ENCODE data around the gene BLOC1S5.

Gene BLOC1S5

GRCh38 chr6:8080362-8081151 lies 16.4 kb upstream of the BLOC1S5 start:
- no peak overlapping the region for H2AFZ ChIP-seq (ENCODE audit: low read length)
- H3K4me3 ChIP-seq (ENCODE audit: low read length) = no peak overlapping the region
- no peaks in the 10 kb centered on the region for H3K9me2 ChIP-seq (replicated peaks; ENCODE audit: insufficient read depth, low read length)
- DNase-seq = no peak
- H3F3A ChIP-seq (ENCODE audit: insufficient read depth, low read length) = no peaks in the 10 kb centered on the region
- H3K36me3 ChIP-seq (replicated peaks; ENCODE audit: insufficient read depth, low read length) = peaks cover 4% of the 10 kb centered on the region; the same call in 1 of the 2 replicates
- no peaks in the 10 kb centered on the region for H3K4me1 ChIP-seq (ENCODE audit: low read length)
- H3K9me3 ChIP-seq (replicated peaks; ENCODE audit: insufficient read depth, low read length) = no peaks in the 10 kb centered on the region
- H3K27ac ChIP-seq (ENCODE audit: low read length) = no peak overlapping the region
- no peaks in the 10 kb centered on the region for H4K20me1 ChIP-seq (ENCODE audit: insufficient read depth, low read length)
- H3K4me2 ChIP-seq (ENCODE audit: low read depth, low read length) = no peak overlapping the region
- TF ChIP-seq EZH2 (optimal IDR thresholded peaks at IDR 0.05; ENCODE audit: low read depth, low read length) = no peak
- no peak for TF ChIP-seq CTCF (IDR thresholded peaks at IDR 0.05; ENCODE audit: low read length)
- TF ChIP-seq EZH2phosphoT487 (IDR thresholded peaks at IDR 0.05; ENCODE audit: low read length) = no peak
- no peaks in the 10 kb centered on the region for H3K27me3 ChIP-seq (replicated peaks; ENCODE audit: insufficient read depth, low read length)
- H3K79me2 ChIP-seq (ENCODE audit: low read length) = peaks cover 13% of the 10 kb centered on the region
- no peak overlapping the region for H3K9ac ChIP-seq (ENCODE audit: low read length)

- TF ChIP-seq CTCF (IDR thresholded peaks at IDR 0.05; ENCODE audit: low read length) = no peak
- TF ChIP-seq EZH2phosphoT487 (IDR thresholded peaks at IDR 0.05; ENCODE audit: low read length) = no peak
- TF ChIP-seq EZH2 (optimal IDR thresholded peaks at IDR 0.05; ENCODE audit: low read depth, low read length) = no peak
- no peaks in the 10 kb centered on the region for H3K27me3 ChIP-seq (replicated peaks; ENCODE audit: insufficient read depth, low read length)
- no peaks in the 10 kb centered on the region for H3K9me3 ChIP-seq (replicated peaks; ENCODE audit: insufficient read depth, low read length)
- H3K9ac ChIP-seq (ENCODE audit: low read length) = no peak overlapping the region
- no peaks in the 10 kb centered on the region for H3K9me2 ChIP-seq (replicated peaks; ENCODE audit: insufficient read depth, low read length)
- no peaks in the 10 kb centered on the region for H3F3A ChIP-seq (ENCODE audit: insufficient read depth, low read length)
- no peak overlapping the region for H3K4me2 ChIP-seq (ENCODE audit: low read depth, low read length)
- peaks cover 4% of the 10 kb centered on the region; the same call in 1 of the 2 replicates for H3K36me3 ChIP-seq (replicated peaks; ENCODE audit: insufficient read depth, low read length)
- no peaks in the 10 kb centered on the region for H4K20me1 ChIP-seq (ENCODE audit: insufficient read depth, low read length)
- no peak overlapping the region for H2AFZ ChIP-seq (ENCODE audit: low read length)
- H3K4me1 ChIP-seq (ENCODE audit: low read length) = no peaks in the 10 kb centered on the region
- H3K79me2 ChIP-seq (ENCODE audit: low read length) = peaks cover 4% of the 10 kb centered on the region
- H3K27ac ChIP-seq (ENCODE audit: low read length) = no peak overlapping the region
- H3K4me3 ChIP-seq (ENCODE audit: low read length) = no peak overlapping the region
- DNase-seq = no peak
Observed at GRCh38 chr6:8079126-8079525, 14.9 kb upstream of the BLOC1S5 start.

- peaks cover 4% of the 10 kb centered on the region; the same call in 1 of the 2 replicates for H3K36me3 ChIP-seq (replicated peaks; ENCODE audit: insufficient read depth, low read length)
- H3K79me2 ChIP-seq (ENCODE audit: low read length) = no peaks in the 10 kb centered on the region; the same call in none of the 2 replicates
- H3K4me2 ChIP-seq (ENCODE audit: low read depth, low read length) = no peak overlapping the region
- no peak for DNase-seq
- H3F3A ChIP-seq (ENCODE audit: insufficient read depth, low read length) = no peaks in the 10 kb centered on the region
- H3K4me3 ChIP-seq (ENCODE audit: low read length) = no peak overlapping the region
- no peaks in the 10 kb centered on the region for H3K9me2 ChIP-seq (replicated peaks; ENCODE audit: insufficient read depth, low read length)
- no peaks in the 10 kb centered on the region for H4K20me1 ChIP-seq (ENCODE audit: insufficient read depth, low read length)
- H3K9ac ChIP-seq (ENCODE audit: low read length) = no peak overlapping the region
- no peak overlapping the region for H2AFZ ChIP-seq (ENCODE audit: low read length)
- TF ChIP-seq CTCF (IDR thresholded peaks at IDR 0.05; ENCODE audit: low read length) (no peak), EZH2 (optimal IDR thresholded peaks at IDR 0.05; ENCODE audit: low read depth, low read length) (no peak), EZH2phosphoT487 (IDR thresholded peaks at IDR 0.05; ENCODE audit: low read length) (no peak)
- H3K27me3 ChIP-seq (replicated peaks; ENCODE audit: insufficient read depth, low read length) = no peaks in the 10 kb centered on the region
- H3K4me1 ChIP-seq (ENCODE audit: low read length) = no peaks in the 10 kb centered on the region
- no peaks in the 10 kb centered on the region for H3K9me3 ChIP-seq (replicated peaks; ENCODE audit: insufficient read depth, low read length)
- H3K27ac ChIP-seq (ENCODE audit: low read length) = no peak overlapping the region
Observed at GRCh38 chr6:8077991-8078390, 13.8 kb upstream of the BLOC1S5 start.
